ENCODE data around the gene SLC66A3. TPM values are rescaled to one million over a fixed set of nuclear protein-coding genes. Genes with fewer than 3 reads are reported as not detected.

The SLC66A3 gene
- total and polyA plus RNA-seq, 8 donors, result 12.1 to 55.1 (median 22.9) TPM; not detected in 1

DNA sequence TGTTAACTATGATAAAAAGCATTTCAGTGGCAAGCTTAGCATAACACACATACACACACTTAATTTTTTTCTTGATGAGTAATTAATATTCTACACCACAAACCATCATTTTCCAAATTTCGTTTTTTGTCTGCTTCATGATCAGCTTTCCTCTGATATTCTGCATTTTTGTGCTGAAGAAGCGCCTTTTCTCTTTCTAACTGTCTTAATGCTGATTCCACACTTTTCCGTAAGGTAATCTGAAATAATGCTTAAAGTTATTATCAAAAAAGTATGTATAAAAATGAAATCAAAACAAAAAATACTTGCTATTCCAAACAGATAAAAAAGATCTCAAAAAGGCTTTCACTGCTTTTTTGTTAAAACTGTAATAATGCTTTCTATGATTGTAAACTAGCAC is 60.1 kb downstream of the SLC66A3 start:
- TF ChIP-seq POLR2AphosphoS5 (IDR thresholded peaks at IDR 0.05) (no peak), POLR2A (IDR thresholded peaks at IDR 0.05) (no peak)
- Histone ChIP-seq H3K27ac (no peak overlapping the region), H3K27me3 (no peaks in the 10 kb centered on the region), H3K4me1 (no peaks in the 10 kb centered on the region), H3K36me3 (peaks cover 24 to 97% (median 96%) of the 10 kb centered on the region in 4 donors), H3K9me3 (no peaks in the 10 kb centered on the region), H3K4me3 (no peak overlapping the region)
- intact Hi-C loops (cut with DNase I; ENCODE audit: low total_unique reads), result no loop called here
- 87 to 97% (median 95%) methylated on average over 3 of the region's 3 CpGs for WGBS, 5 donors
- DNase-seq, result no peak

GRCh38 chr2:11220445-11220844 is 65.2 kb downstream of the SLC66A3 start:
- DNase-seq, result no peak
- H3K9me3 ChIP-seq, result no peaks in the 10 kb centered on the region
- no peak overlapping the region for H3K4me3 ChIP-seq
- no peaks in the 10 kb centered on the region for H3K4me1 ChIP-seq
- 93 to 97% (median 96%) methylated on average over 2 of the region's 2 CpGs for WGBS, 5 donors
- no peak overlapping the region for H3K27ac ChIP-seq
- intact Hi-C loops (cut with DNase I; ENCODE audit: low total_unique reads), result no loop called here
- no peaks in the 10 kb centered on the region for H3K27me3 ChIP-seq
- TF ChIP-seq POLR2A (IDR thresholded peaks at IDR 0.05) (no peak), EP300 (IDR thresholded peaks at IDR 0.05) (no peak), POLR2AphosphoS5 (IDR thresholded peaks at IDR 0.05) (no peak)
- TF ChIP-seq, protein P1, sequence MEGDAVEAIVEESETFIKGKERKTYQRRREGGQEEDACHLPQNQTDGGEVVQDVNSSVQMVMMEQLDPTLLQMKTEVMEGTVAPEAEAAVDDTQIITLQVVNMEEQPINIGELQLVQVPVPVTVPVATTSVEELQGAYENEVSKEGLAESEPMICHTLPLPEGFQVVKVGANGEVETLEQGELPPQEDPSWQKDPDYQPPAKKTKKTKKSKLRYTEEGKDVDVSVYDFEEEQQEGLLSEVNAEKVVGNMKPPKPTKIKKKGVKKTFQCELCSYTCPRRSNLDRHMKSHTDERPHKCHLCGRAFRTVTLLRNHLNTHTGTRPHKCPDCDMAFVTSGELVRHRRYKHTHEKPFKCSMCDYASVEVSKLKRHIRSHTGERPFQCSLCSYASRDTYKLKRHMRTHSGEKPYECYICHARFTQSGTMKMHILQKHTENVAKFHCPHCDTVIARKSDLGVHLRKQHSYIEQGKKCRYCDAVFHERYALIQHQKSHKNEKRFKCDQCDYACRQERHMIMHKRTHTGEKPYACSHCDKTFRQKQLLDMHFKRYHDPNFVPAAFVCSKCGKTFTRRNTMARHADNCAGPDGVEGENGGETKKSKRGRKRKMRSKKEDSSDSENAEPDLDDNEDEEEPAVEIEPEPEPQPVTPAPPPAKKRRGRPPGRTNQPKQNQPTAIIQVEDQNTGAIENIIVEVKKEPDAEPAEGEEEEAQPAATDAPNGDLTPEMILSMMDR (IDR thresholded peaks at IDR 0.05), result no peak
- H3K36me3 ChIP-seq, result peaks cover 24 to 71% (median 66%) of the 10 kb centered on the region in 4 donors

DNA sequence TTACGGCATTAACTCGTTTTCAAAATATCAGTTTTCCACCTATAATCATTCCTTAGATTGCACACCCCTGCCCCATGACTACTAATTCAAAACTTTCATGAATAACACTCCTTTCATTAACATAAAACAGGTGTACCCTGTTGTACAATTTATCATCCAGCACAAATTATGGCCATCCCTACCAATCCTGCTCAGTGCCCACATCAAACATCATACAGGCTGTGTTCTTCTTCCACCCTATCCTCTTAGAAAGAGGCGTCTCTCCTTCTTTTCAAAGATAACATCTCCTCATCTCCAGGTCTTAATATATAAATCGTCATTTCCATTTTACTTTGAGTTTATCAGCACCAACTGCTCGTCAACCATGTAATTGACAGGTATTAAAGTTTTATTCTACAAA is 67.6 kb downstream of the SLC66A3 start:
- Histone ChIP-seq H3K9me3 (no peaks in the 10 kb centered on the region), H3K27me3 (no peaks in the 10 kb centered on the region), H3K27ac (no peak overlapping the region), H3K36me3 (peaks cover 14 to 52% (median 49%) of the 10 kb centered on the region in 4 donors), H3K4me1 (peaks cover 0 to 6% (median 0%) of the 10 kb centered on the region in 4 donors), H3K4me3 (no peak overlapping the region)
- intact Hi-C loops (cut with DNase I; ENCODE audit: low total_unique reads), result no loop called here
- 91 to 93% (median 92%) methylated on average over 5 of the region's 5 CpGs for WGBS, 5 donors
- no peak for DNase-seq
- TF ChIP-seq EP300 (IDR thresholded peaks at IDR 0.05), result no peak
- TF ChIP-seq, protein P1 (IDR thresholded peaks at IDR 0.05), result no peak
- TF ChIP-seq POLR2AphosphoS5 (IDR thresholded peaks at IDR 0.05), result no peak
- no peak for TF ChIP-seq POLR2A (IDR thresholded peaks at IDR 0.05)

DNA sequence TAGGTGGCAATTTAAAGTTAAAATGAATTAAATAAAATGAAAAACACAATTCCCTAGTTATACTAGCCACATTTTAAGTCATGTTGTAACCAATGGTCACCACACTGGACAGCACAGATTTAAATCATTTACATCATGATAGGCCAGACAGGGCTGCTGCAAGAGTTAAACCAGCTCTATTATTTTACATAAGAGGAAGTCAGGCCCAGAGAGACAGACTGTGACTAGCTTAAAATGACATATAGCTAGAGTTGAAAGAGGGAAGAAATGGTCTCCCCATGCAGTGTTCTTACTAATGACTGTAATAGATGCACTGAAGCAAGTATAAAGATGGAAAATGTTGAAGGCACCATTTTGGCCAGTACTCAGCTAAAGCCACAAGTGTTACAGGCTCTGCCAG is 69.6 kb downstream of the SLC66A3 start:
- no peak for DNase-seq
- no peak overlapping the region for H3K4me3 ChIP-seq
- no peak for TF ChIP-seq POLR2AphosphoS5 (IDR thresholded peaks at IDR 0.05)
- TF ChIP-seq, protein P1 (IDR thresholded peaks at IDR 0.05), result no peak
- TF ChIP-seq EP300 (IDR thresholded peaks at IDR 0.05), result no peak
- H3K36me3 ChIP-seq, result peaks cover 13 to 33% (median 31%) of the 10 kb centered on the region in 4 donors
- no peaks in the 10 kb centered on the region for H3K9me3 ChIP-seq
- intact Hi-C loops (cut with DNase I; ENCODE audit: low total_unique reads), result no loop called here
- H3K4me1 ChIP-seq, result peaks cover 0 to 10% (median 0%) of the 10 kb centered on the region in 4 donors
- no peak overlapping the region for H3K27ac ChIP-seq
- H3K27me3 ChIP-seq, result no peaks in the 10 kb centered on the region

DNA sequence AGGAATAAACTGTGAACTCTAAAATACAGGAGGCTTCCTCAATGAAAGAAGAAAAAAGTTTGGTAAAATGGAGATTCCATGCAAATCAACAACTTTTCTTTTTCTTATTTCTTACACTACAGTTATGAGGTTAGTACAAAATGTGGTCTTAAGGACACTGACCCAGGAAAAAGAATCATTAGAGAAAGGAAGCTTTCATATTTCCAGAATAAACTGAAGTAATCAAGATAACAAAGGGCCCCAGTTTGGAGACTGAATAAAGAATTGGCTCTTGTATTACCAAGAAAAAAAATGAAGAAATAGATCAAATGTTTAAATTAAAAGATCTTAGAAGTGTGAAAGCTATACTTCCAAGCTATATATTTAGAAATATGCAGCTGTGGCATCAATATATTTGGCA is 72.3 kb downstream of the SLC66A3 start:
- no peak for DNase-seq
- no peak overlapping the region for H3K27ac ChIP-seq
- TF ChIP-seq, protein P1 (IDR thresholded peaks at IDR 0.05), result no peak
- TF ChIP-seq EP300 (IDR thresholded peaks at IDR 0.05), result no peak
- peaks cover 0 to 20% (median 16%) of the 10 kb centered on the region in 4 donors for H3K36me3 ChIP-seq
- H3K27me3 ChIP-seq, result no peaks in the 10 kb centered on the region
- intact Hi-C loops (cut with DNase I; ENCODE audit: low total_unique reads), result no loop called here
- no peaks in the 10 kb centered on the region for H3K9me3 ChIP-seq
- peaks cover 0 to 10% (median 0%) of the 10 kb centered on the region in 4 donors for H3K4me1 ChIP-seq
- H3K4me3 ChIP-seq, result no peak overlapping the region

Other genes starting within 250 kb of the SLC66A3 start
- under 1 TPM in 1 of 5 donors, not detected in 4; 0.92 TPM for gene KCNF1, start 243.5 kb upstream of the SLC66A3 start, total RNA-seq
- gene KCNF1, start 243.5 kb upstream of the SLC66A3 start, polyA plus RNA-seq, result under 1 TPM; 0.05 to 0.92 (median 0.25) TPM
- gene ROCK2, start 189.2 kb downstream of the SLC66A3 start, total RNA-seq, result 100 to 1,000 TPM in 1 of 5 donors, 10 to 100 TPM in 4; 31.6 to 113 (median 54.3) TPM
- 10 to 100 TPM in 1 of 3 donors, 1 to 10 TPM in 2; 5.6 to 10.7 (median 7.7) TPM for gene ROCK2, start 189.2 kb downstream of the SLC66A3 start, polyA plus RNA-seq